ENCODE measurements around the gene FLVCR1. TPM values are rescaled to one million over a fixed set of nuclear protein-coding genes. Genes with fewer than 3 reads are reported as not detected.

FLVCR1 gene
- total RNA-seq, 1 donor from 2014 or later: 11.3 TPM

- peaks cover 30% of the 10 kb centered on the region for H3K36me3 ChIP-seq
- ATAC-seq (no peak), DNase-seq (no peak)
- intact Hi-C loops (cut with DNase I): no loop called here
- no peaks in the 10 kb centered on the region for H3K27me3 ChIP-seq
- H3K4me1 ChIP-seq: no peaks in the 10 kb centered on the region
- no peak for TF ChIP-seq CTCF (IDR thresholded peaks at IDR 0.05)
- H3K27ac ChIP-seq: no peak overlapping the region
- no peak overlapping the region for H3K4me3 ChIP-seq
- no peaks in the 10 kb centered on the region for H3K9me3 ChIP-seq
Measured at GRCh38 chr1:212879947-212880690, 22.0 kb downstream of the FLVCR1 start.

- intact Hi-C loops (cut with DNase I): no loop called here
- TF ChIP-seq CTCF (IDR thresholded peaks at IDR 0.05): no peak
- no peak for DNase-seq
- Histone ChIP-seq H3K27ac (no peak overlapping the region), H3K9me3 (no peaks in the 10 kb centered on the region), H3K36me3 (peaks cover 69% of the 10 kb centered on the region), H3K4me1 (no peaks in the 10 kb centered on the region), H3K4me3 (no peak overlapping the region), H3K27me3 (no peaks in the 10 kb centered on the region)
- ATAC-seq: no peak
Measured at GRCh38 chr1:212884592-212884991, 26.5 kb downstream of the FLVCR1 start.

GRCh38 chr1:212892108-212892507 lies 34.0 kb downstream of the FLVCR1 start:
- no peak for TF ChIP-seq CTCF (IDR thresholded peaks at IDR 0.05)
- Histone ChIP-seq H3K4me1 (no peaks in the 10 kb centered on the region), H3K4me3 (no peak overlapping the region), H3K36me3 (peaks cover 68% of the 10 kb centered on the region), H3K27me3 (no peaks in the 10 kb centered on the region), H3K27ac (no peak overlapping the region), H3K9me3 (no peaks in the 10 kb centered on the region)
- intact Hi-C loops (cut with DNase I): no loop called here
- no peak for ATAC-seq
- no peak for DNase-seq

DNA sequence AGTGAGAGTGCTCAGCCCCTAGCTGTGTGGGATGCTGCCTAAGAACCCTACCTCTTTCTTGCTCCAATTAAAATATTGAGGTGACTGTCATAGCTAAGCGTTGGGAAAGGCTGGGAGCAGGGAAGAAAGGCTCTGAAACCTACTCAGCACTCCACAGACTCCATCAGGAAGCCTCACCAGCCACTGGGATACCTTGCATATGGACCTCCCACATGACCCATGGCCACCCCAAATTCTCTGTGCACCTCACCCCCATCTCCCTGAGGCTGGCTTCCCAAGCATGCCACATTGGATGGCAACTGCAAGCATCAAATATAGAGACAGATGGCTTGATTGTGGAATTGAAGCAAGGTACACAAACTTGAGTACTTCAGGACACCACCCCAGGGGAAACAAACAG lies 41.8 kb downstream of the FLVCR1 start:
- ATAC-seq (no peak), DNase-seq (no peak)
- Histone ChIP-seq H3K4me1 (no peaks in the 10 kb centered on the region), H3K27ac (no peak overlapping the region), H3K4me3 (no peak overlapping the region), H3K9me3 (no peaks in the 10 kb centered on the region), H3K27me3 (no peaks in the 10 kb centered on the region), H3K36me3 (peaks cover 28% of the 10 kb centered on the region)
- intact Hi-C loops (cut with DNase I): no loop called here
- TF ChIP-seq CTCF (IDR thresholded peaks at IDR 0.05): no peak

DNA sequence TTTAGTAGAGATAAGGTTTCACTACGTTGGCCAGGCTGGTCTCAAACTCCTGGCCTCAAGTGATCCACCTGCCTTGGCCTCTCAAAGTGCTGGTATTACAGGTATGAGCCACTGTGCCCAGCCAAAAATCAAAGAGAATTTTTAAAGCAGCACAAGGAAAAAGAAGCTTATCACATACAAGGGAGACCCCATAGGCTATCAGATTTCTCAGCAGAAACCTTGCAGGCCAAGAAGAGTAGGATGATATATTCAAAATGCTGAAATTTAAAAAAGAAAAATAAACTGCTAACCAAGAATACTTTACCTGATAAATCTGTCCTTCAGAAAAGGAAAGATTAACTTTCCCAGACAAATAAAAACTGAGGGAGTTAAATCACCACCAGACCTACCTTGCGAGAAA lies 43.2 kb downstream of the FLVCR1 start:
- Histone ChIP-seq H3K9me3 (no peaks in the 10 kb centered on the region), H3K27me3 (no peaks in the 10 kb centered on the region), H3K4me3 (no peak overlapping the region), H3K4me1 (no peaks in the 10 kb centered on the region), H3K27ac (no peak overlapping the region), H3K36me3 (peaks cover 14% of the 10 kb centered on the region)
- intact Hi-C loops (cut with DNase I): no loop called here
- DNase-seq (no peak), ATAC-seq (no peak)
- TF ChIP-seq CTCF (IDR thresholded peaks at IDR 0.05): no peak

- H3K4me1 ChIP-seq: no peaks in the 10 kb centered on the region
- ATAC-seq (no peak), DNase-seq (no peak)
- no peak for TF ChIP-seq CTCF (IDR thresholded peaks at IDR 0.05)
- no peaks in the 10 kb centered on the region for H3K9me3 ChIP-seq
- H3K27me3 ChIP-seq: no peaks in the 10 kb centered on the region
- H3K27ac ChIP-seq: no peak overlapping the region
- peaks cover 9% of the 10 kb centered on the region for H3K36me3 ChIP-seq
- intact Hi-C loops (cut with DNase I): no loop called here
- no peak overlapping the region for H3K4me3 ChIP-seq
Measured at GRCh38 chr1:212902054-212902453, 44.0 kb downstream of the FLVCR1 start.
